ENCODE measurements around the gene SYTL2.
"Not testable (repeated sequence)": the region's sequence is repeated elsewhere in the genome, so short reads cannot be mapped to it uniquely, and the experiment has no call there.

Gene SYTL2

GRCh38 chr11:85795712-85796487 lies 15.0 kb downstream of the SYTL2 start:
- no peak for DNase-seq

DNA sequence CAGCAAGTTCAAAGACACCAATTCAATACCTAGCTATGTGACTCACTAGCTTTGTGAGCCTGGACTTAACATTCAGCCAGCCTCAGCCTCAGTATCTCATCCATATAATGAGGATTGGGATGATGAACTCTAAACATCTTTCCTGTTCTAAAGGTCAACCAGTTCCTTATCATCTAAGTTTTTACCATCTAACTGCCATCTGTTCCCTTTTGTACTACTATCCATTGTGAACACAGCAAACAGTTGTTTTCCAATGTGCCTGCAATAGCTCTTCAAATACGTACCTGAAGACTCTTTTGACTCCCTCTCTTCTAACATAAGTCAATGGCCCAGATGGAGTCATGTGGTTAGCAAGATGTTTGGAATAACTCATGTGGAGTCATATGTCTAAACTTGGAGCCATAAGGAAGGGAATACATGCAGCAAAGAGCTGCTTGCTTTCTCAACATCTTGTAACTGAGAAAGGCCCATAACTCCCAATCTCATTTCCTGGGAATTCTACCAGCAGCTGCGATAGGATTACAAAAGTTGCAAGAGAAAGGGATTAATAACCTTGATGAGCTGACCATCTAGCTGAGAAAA lies 19.4 kb downstream of the SYTL2 start:
- no peak for DNase-seq

GRCh38 chr11:85787809-85788760 lies 22.9 kb downstream of the SYTL2 start:
- no peak for DNase-seq

DNA sequence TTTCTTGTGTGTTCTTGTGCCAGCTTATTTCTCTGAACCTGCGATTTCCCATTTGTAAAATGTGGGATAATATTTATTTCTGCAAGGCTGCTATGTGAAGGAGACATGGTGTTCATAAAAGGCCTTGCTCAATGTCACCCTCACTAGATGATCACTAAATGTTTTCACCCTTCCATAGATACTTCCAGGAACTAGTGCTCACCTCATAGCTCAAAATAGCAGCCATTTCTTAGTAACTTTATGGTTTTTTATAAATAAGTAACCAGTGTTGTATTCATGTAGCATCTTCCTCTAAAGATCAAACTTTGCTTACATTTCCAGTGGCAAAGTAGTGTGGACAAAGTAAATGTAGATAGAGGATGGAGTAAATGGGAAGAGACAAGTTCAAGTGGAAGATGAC lies 23.8 kb downstream of the SYTL2 start:
- DNase-seq: no peak

DNA sequence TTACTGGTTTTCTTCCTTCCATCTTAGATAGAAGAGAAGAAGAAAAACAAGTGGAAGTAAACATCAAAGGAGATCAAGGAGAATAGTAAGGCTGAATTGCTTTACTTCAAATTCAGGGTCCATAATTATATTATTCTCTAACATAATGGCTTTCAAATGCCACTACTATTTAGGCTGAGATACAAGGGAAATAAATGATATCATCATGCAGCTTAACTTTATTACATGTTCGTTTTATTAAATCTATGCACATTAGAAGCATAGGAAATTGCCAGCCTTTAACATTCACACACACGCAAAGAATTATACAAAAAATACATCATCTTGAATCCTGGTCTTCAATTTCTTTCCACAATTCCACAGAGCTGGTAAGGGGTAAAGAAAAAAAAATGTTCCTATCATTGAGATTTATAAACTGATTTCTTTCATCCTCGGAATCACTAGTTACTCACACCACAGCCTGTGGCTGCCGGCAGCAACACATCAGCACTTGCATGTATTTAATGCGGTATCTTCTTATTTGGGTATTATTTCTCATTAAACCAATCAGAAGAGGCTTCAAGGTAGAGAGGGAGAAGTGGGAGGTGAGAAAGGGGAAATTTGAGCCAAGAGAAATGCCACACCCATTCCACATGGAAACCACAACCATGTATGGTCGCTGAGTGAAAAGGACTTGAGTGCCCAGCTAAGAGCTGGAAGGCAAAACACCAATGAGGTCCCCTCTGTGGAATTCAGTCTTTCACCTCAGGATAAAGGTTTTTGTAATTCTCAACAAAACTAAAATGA lies 26.3 kb downstream of the SYTL2 start:
- DNase-seq: no peak

- DNase-seq: no peak
Measured at GRCh38 chr11:85783758-85784157, 27.2 kb downstream of the SYTL2 start.

- not testable (repeated sequence) for DNase-seq
Measured at GRCh38 chr11:85780780-85781517, 30.0 kb downstream of the SYTL2 start.

DNA sequence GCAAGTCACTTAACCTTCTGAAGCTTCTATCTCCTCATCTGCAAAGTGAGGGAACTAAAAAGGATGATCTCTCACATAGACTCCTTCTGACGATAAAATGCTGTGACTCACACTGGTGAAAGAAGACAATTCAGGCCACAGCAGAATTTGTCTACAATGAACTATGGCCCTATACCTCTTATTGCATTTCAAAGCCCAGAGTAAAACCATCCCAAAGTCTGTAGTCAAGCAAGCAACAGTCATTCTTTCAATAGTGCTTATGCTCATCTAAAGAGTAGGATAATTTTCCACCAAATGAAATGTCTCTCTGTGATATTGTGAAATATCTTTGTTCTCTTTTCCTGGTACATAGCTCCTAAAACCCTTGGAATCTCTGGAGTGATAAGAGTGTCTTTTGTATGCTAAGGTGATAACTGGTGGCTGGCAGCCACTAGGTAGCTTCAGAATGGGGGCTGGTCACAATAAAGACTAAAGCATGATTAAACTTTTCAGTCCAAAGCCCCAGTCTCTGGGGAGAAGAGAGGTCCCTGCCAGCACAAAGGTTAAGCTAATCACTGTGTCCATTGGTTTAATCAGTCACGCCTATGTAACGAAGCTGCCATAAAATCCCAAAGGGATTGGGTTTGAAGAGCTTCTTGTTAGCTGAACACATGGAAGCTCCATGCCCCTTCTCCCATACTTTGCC lies 30.8 kb downstream of the SYTL2 start:
- no peak for DNase-seq

DNA sequence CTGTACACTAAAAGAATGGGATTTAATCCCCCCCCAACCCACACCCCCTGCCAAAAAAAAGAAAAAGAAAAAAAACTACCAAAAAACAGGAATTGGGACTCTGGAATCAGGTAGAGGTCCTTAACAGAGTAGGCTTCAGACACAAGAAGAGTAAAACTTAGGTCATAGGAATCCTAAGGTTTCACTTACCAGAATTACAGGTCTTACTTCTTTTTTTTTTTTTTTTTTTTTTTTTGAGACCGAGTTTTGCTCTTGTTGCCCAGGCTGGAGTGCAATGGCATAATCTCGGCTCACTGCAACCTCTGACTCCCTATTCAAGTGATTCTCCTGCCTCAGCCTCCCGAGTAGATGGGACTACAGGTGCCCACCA lies 33.4 kb downstream of the SYTL2 start:
- not testable (repeated sequence) for DNase-seq

DNA sequence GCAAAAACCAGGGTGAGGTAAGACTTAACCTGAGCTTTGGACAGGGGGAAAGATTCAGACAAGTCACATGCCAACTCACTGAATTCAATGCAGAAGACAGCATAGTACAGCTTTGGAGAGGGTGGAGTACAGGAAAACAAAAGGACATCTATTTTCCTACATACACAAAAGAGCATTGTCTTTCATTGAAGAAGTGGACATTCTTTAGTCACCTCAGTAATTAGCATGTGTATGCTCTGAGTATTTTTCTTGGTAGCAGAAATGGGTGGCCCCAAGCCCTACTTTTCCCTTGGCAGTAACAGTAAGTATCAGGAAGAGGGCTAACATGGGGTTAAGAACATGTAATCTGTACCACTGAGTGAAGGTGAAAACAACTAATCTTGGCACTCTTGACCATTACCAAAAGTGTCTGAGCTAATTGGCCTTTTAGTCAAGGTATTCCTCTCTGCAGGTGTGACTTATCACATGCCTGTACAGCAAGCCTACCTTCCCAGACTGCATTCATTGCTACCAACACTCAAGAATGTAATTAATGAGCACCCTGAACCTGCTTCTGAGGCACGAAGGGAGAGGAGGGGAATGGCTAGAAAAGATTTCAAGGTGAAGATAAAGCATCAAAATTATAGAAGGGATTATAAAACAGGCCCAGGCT lies 33.9 kb downstream of the SYTL2 start:
- peak in 5 of 56 donors; percentile 1 to 8 (median 7) for DNase-seq

DNA sequence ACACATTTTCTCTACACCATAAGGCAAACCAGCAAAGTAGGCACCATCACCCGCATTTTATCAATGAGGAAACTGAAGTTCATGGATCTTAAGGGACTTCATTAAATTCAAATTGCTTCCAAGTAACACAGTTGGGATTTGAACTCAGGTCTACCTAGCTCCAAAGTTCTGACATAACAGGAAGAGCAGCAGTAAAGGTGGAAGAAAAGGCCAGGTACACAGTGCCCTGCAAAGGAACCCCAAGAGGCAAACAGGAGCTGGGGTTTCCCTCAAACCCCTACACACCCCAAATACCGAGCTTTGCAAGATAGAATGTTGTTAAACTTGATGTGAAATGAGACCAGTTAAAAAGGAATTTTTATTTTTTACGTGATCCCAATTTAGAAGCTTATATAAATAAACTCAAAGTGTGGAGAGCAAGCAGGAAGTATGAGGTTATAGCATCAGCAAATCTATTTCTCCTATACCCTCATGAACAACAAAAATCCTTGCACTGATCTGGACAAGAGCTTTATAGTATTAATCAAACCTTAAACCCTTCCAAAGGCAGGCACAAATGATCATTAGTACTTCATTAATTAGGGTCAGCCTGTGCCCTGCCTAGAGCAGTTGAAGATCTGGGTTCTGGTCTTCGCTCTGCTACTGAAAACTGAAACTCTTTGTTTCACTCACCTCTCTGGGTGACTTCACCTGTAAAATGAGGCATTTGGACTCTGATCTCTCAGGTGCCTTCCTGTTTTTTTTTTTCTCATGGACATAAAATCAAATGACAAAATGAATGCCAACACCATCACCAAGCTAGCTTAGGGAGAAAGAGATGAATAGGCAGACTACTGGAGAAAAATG lies 36.5 kb downstream of the SYTL2 start:
- DNase-seq: no peak

DNA sequence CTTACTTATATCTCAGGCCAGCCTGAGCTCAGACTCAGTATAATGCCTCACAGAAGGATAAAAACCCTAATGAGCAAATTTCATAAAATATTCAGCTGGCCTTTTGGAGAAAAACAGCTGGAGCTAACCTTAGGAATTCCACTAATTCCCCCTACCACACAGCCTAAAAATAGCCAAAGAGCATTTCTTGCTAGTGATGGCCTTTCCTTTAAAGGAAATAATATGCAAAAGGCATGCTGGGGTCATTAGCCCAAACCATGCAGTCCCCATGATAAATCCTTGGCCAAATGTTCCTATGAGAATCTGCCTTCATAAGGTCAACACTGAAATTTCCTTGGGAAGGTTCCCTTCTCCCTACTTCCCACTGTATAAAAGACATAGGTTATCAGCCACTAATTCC lies 38.2 kb downstream of the SYTL2 start:
- no peak for DNase-seq

DNA sequence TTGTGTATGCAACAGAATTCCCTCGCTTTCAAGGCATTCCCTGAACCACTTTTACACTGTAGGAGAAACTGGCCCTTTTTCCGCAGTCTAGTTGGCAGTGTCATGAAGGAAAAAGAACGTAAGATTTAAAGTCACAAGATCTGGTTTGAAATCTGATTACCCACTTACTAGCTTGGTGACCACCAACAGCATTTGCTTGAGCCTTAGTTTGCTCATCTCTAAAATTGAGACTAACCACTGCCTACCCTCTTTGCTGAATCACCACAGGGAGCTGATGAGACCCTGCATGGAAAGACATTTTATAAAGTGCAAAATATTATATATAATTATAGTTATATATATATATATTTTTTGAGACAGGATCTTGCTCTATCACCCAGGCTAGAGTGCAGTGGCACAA lies 39.4 kb downstream of the SYTL2 start:
- no peak for DNase-seq

GRCh38 chr11:85769771-85770170 lies 41.2 kb downstream of the SYTL2 start:
- no peak for DNase-seq

DNA sequence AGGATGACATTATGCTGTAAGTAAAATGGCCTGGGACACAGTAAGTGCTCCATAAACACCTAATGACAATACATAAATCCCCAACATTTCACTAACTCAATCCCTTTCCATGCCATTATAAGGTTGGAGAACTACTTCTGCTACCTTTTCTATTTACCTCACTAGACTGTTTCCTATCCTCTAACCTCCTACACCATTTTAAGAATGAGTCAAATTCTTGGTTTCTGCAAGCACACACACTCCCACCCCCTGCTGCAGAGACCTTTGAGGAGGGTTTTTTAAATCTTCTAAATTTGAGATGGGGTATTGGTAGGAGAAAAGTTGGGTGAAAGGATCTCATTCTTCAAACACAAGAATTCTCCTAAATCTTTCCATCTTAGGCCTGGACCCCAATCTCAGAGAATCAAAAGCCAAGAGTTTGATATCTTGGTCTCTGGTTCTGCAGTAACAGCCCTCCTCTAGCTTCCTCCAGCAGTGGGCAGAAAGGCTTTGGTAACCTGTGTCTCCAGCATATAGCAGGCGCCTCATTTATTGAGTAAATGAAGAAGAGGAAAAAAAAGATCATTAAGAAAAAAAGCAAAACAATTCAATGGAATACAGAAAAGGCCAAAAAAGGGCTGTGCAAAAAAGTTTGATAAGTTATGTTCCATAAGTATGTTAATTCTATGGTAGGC lies 42.3 kb downstream of the SYTL2 start:
- DNase-seq: no peak

GRCh38 chr11:85767246-85767945 lies 43.5 kb downstream of the SYTL2 start:
- DNase-seq: no peak

DNA sequence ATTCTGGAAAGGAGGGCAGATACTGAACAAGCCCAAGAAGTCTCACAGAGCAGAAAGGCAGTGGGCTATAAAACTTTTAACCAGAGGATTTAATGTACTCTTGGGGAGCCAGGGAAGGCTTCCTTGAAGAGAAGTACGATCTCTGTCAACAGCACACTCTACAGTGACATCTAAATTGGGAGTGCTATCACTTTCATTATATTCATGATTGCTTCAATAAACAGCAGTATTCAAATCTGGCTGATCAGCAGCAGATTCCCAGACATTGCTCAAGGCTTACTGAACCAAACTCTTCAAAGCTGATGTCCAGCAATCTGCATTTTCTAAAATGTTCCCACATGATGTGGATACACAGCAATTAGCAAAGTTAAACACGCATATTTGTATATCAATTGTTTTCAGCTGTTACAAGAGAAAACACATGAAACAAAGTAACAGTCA lies 44.2 kb downstream of the SYTL2 start:
- no peak for DNase-seq
